Upper lobe of left lung (tissue), 6 donors: ENCODE measurements around the gene KCTD5. TPM values are rescaled to one million over a fixed set of nuclear protein-coding genes. Genes with fewer than 3 reads are reported as not detected.

Experiments
- ATAC-seq, 2 donors: fragments of 200-7000 bp; cut with Tn5 transposase; one replicate each; pipeline ENCODE4 v1.9.1; 2022; ENCODE audit warnings: mild to moderate bottlenecking in 2 of 2, moderate library complexity in 2 of 2; ENCODE audit not compliant: low FRiP score in 2 of 2
- DNase-seq, 2 donors: peaks; one replicate each; pipeline ENCODE4 v3.0.0-alpha.2; 2019 to 2020
- H3K27ac ChIP-seq, 4 donors: fragments of 200-600 bp; sonication (generic); one replicate each; pipeline ENCODE4 v1.5.1; 2016 to 2019
- H3K27me3 ChIP-seq, 4 donors: fragments of 200-600 bp; sonication (generic); one replicate each; pipeline ENCODE4 v1.5.1; 2017 to 2019
- H3K36me3 ChIP-seq, 4 donors: fragments of 200-600 bp; sonication (generic); one replicate each; pipeline ENCODE4 v1.5.1; 2016 to 2019
- H3K4me1 ChIP-seq, 4 donors: fragments of 200-600 bp; sonication (generic); one replicate each; pipeline ENCODE4 v1.5.1; 2018 to 2019
- H3K4me3 ChIP-seq, 4 donors: fragments of 200-600 bp; sonication (generic); one replicate each; pipeline ENCODE4 v1.5.1; 2017 to 2019; ENCODE audit warnings: mild to moderate bottlenecking in 2 of 4, moderate library complexity in 1 of 4
- H3K9me3 ChIP-seq, 4 donors: fragments of 200-600 bp; sonication (generic); one replicate each; pipeline ENCODE4 v1.5.1; 2018 to 2019
- CTCF ChIP-seq, 6 experiments: fragments of 450-650 bp in 4 of 6; fragments of 200-600 bp in 2 of 6; sonication (generic) in 2 of 6; IDR thresholded peaks; one replicate each; pipeline ENCODE4 v1.5.1; 2016 to 2019; ENCODE audit warnings: antibody characterized with exemption in 6 of 6
- EP300 ChIP-seq, 4 donors: sonication (generic); formaldehyde crosslinking; IDR thresholded peaks; one replicate each; pipeline ENCODE4 v1.5.1; 2017; ENCODE audit warnings: antibody characterized with exemption in 4 of 4, control low read depth in 2 of 4
- POLR2A ChIP-seq, 4 donors: fragments of 450-650 bp; IDR thresholded peaks; one replicate each; pipeline ENCODE4 v1.5.1; 2016 to 2017; ENCODE audit warnings: antibody characterized with exemption in 4 of 4, mild to moderate bottlenecking in 2 of 4
- POLR2AphosphoS5 ChIP-seq, 2 donors: sonication (generic); formaldehyde crosslinking; IDR thresholded peaks; one replicate each; pipeline ENCODE4 v1.5.1; 2017; ENCODE audit warnings: antibody characterized with exemption in 2 of 2
- WGBS, 2 donors: methylation state at CpG; one replicate each; pipeline ENCODE4 v1.1.5; 2017 to 2018; 5-methylcytosine and 5-hydroxymethylcytosine counted together
- total RNA-seq, 6 donors: library from RNA; depleted of rRNA in 4 of 6; stranded (reverse); fragments of >200 nt in 4 of 6; gene quantifications; one replicate each; pipeline versions ENCODE4 v1.1.0 to v1.2.1, GENCODE V29; 2016 to 2021
- donor health status: DM: no; HTN: no; CAD: no; lungs with moderate emphysema.
- donor health status: DM: no; HTN: yes; CAD: no; lungs with severe emphysema.

The KCTD5 gene
- total RNA-seq, 6 donors from 2014 or later: 25.7 to 45.5 (median 33.0) TPM

GRCh38 chr16:2706085-2706484 lies 23.8 kb downstream of the KCTD5 start:
- ATAC-seq (no peak), DNase-seq (peak in 1 of 2 donors; percentile 64)
- Histone ChIP-seq H3K27ac (no peak overlapping the region), H3K36me3 (peaks cover 28 to 90% (median 75%) of the 10 kb centered on the region in 4 donors), H3K4me1 (no peaks in the 10 kb centered on the region), H3K9me3 (no peaks in the 10 kb centered on the region), H3K27me3 (no peaks in the 10 kb centered on the region), H3K4me3 (no peak overlapping the region)
- TF ChIP-seq EP300 (IDR thresholded peaks at IDR 0.05): no peak
- no peak for TF ChIP-seq POLR2A (IDR thresholded peaks at IDR 0.05)
- no peak for TF ChIP-seq CTCF (IDR thresholded peaks at IDR 0.05)
- WGBS, 2 donors: 83 to 99% methylated on average over 1 to 15 of the region's 17 CpGs

- no peaks in the 10 kb centered on the region for H3K4me1 ChIP-seq
- no peak overlapping the region for H3K4me3 ChIP-seq
- TF ChIP-seq EP300 (IDR thresholded peaks at IDR 0.05) (no peak), POLR2AphosphoS5 (IDR thresholded peaks at IDR 0.05) (no peak), POLR2A (IDR thresholded peaks at IDR 0.05) (no peak), CTCF (IDR thresholded peaks at IDR 0.05) (no peak)
- H3K27me3 ChIP-seq: no peaks in the 10 kb centered on the region
- no peak for ATAC-seq
- WGBS, 2 donors: 94 to 97% methylated on average over 7 to 22 of the region's 22 CpGs
- H3K9me3 ChIP-seq: no peaks in the 10 kb centered on the region
- peaks cover 26 to 84% (median 68%) of the 10 kb centered on the region in 4 donors for H3K36me3 ChIP-seq
- DNase-seq: peak in 1 of 2 donors; percentile 56
- H3K27ac ChIP-seq: no peak overlapping the region
These were observed 24.4 kb downstream of the KCTD5 start for GRCh38 chr16:2706611-2707311.

- Histone ChIP-seq H3K36me3 (peaks cover 18 to 75% (median 60%) of the 10 kb centered on the region in 4 donors), H3K27ac (no peak overlapping the region), H3K4me1 (no peaks in the 10 kb centered on the region), H3K9me3 (no peaks in the 10 kb centered on the region), H3K27me3 (no peaks in the 10 kb centered on the region), H3K4me3 (no peak overlapping the region)
- WGBS, 2 donors: 93% methylated on average over 37 to 50 of the region's 51 CpGs
- TF ChIP-seq CTCF (IDR thresholded peaks at IDR 0.05) (no peak), POLR2AphosphoS5 (IDR thresholded peaks at IDR 0.05) (no peak), EP300 (IDR thresholded peaks at IDR 0.05) (no peak), POLR2A (IDR thresholded peaks at IDR 0.05) (no peak)
- peak in 1 of 2 donors; percentile 70 for DNase-seq
- no peak for ATAC-seq
These were observed 25.3 kb downstream of the KCTD5 start for GRCh38 chr16:2707368-2708289.

- H3K27ac ChIP-seq: no peak overlapping the region
- no peak for TF ChIP-seq POLR2A (IDR thresholded peaks at IDR 0.05)
- TF ChIP-seq EP300 (IDR thresholded peaks at IDR 0.05): no peak
- no peak for TF ChIP-seq CTCF (IDR thresholded peaks at IDR 0.05)
- TF ChIP-seq POLR2AphosphoS5 (IDR thresholded peaks at IDR 0.05): no peak
- WGBS, 2 donors: 94 to 96% methylated on average over 14 of the region's 14 CpGs
- peaks cover 14 to 69% (median 53%) of the 10 kb centered on the region in 4 donors for H3K36me3 ChIP-seq
- no peak overlapping the region for H3K4me3 ChIP-seq
- no peaks in the 10 kb centered on the region for H3K9me3 ChIP-seq
- ATAC-seq (no peak), DNase-seq (peak in 1 of 2 donors; percentile 58)
- no peaks in the 10 kb centered on the region for H3K4me1 ChIP-seq
- no peaks in the 10 kb centered on the region for H3K27me3 ChIP-seq
These were observed 25.9 kb downstream of the KCTD5 start for GRCh38 chr16:2708290-2708639.
